ENCODE results near the gene NHERF1. TPM values are rescaled to one million over a fixed set of nuclear protein-coding genes. Genes with fewer than 3 reads are reported as not detected.

NHERF1 gene
- total and polyA plus RNA-seq, 9 of the 15 experiments (the other 6 are each of a cell fraction or from before 2014, with no cell fraction given), result 11.4 to 79.9 (median 36.9) TPM

DNA sequence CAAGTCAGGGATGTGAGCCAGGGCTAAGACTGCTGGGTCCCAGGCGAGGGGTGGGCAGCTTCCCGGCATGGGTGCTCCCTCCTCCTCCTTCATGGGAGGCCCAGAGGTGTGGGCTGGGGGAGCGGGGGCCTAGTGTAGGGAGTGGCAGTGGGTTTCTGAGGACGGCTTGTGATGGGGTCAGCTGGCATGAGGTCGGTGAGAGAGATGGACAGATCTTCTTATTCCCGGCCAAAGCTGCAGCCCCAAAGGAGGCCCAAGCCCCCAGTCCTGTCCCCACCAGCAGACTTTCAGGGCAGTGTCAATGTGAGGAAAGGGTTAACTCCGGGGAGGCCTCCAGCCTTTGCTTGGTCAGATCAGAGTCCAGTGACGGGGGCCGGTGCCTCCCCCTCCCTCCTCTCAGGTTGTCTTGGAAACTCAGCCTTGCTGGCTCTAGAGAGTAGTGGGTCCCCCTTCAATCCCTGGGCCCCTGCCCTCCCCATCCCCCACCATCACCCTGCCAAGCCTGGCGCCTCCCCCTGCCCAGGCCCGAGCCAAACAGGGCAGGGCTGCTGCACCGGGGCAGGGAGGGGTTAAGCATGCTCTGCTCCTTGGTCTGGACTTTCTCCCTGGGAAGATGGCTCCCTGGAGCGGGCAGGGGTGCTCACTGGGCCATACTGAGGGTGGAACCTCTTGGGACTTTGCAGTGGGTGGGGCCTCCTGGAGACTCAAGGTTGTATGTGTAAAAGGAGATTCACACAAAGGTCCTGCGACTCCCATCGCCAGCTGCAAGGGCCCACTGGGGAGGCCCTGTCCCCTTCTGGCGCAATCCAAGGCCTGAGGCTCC is 15.3 kb downstream of the NHERF1 start (continued):
- TF ChIP-seq, protein P1, sequence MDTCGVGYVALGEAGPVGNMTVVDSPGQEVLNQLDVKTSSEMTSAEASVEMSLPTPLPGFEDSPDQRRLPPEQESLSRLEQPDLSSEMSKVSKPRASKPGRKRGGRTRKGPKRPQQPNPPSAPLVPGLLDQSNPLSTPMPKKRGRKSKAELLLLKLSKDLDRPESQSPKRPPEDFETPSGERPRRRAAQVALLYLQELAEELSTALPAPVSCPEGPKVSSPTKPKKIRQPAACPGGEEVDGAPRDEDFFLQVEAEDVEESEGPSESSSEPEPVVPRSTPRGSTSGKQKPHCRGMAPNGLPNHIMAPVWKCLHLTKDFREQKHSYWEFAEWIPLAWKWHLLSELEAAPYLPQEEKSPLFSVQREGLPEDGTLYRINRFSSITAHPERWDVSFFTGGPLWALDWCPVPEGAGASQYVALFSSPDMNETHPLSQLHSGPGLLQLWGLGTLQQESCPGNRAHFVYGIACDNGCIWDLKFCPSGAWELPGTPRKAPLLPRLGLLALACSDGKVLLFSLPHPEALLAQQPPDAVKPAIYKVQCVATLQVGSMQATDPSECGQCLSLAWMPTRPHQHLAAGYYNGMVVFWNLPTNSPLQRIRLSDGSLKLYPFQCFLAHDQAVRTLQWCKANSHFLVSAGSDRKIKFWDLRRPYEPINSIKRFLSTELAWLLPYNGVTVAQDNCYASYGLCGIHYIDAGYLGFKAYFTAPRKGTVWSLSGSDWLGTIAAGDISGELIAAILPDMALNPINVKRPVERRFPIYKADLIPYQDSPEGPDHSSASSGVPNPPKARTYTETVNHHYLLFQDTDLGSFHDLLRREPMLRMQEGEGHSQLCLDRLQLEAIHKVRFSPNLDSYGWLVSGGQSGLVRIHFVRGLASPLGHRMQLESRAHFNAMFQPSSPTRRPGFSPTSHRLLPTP (IDR thresholded peaks at IDR 0.05; ENCODE audit: borderline replicate concordance, extremely low read depth, insufficient read length), result no peak
- TF ChIP-seq ZNF551 (CRISPR knock-in tag; IDR thresholded peaks at IDR 0.05), result no peak
- TF ChIP-seq ZNF184 (CRISPR knock-in tag; IDR thresholded peaks at IDR 0.05), result no peak

DNA sequence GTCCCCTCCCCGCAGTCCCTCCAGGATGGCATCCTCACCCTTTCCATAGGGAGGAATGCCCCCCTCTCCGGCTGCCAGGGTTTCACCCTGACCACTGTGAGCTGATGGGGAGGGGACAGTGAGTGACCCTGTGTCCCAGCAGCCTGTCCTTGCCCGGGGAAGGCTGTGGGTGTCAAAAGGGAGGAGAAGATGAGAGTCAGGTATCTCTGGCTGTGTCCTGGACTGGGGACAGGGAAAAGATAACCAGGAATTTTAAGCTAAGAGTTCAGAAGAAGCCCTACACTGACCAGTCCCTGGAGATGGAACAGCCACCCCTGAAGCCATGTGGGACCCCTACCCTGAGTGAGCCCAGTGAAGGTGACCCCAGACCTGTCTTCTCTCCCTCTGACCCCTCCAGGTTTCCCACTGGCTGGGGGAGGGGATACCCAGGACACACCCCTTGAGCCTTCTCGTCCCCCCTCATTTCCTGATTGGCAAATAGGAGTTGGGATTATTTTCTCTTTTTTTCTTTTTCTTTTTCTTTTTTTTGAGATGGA is 16.4 kb downstream of the NHERF1 start:
- H3K27ac ChIP-seq (ENCODE audit: extremely low read depth, low read depth, low read length), result no peak overlapping the region
- in situ Hi-C loops (cut with MboI) (no loop called here), intact Hi-C loops (cut with micrococcal nuclease) (no loop called here)
- ATAC-seq (no peak), FAIRE-seq (no peak), DNase-seq (ENCODE audit: extremely low read depth in 1 of 4, low spot score in 3 of 4) (no peak)
- BruUV-seq (replicated peaks), result no TSS peak
- ChIA-PET POLR2A (interaction anchor here (0.5 to 1.3 kb wide), 5 partner anchors 8 to 1009 kb away, joined by 3 to 4 read pairs (median 3); no protein-coding TSS in a partner anchor), CTCF (ENCODE audit: low intra/inter-chr PET ratio) (no interaction called here)
- 77% methylated on average over 4 of the region's 4 CpGs for WGBS (ENCODE audit: insufficient coverage, low coverage, missing lambda C conversion rate)
- no peak overlapping the region for H2AFZ ChIP-seq (ENCODE audit: low read depth, low read length)
- no peaks in the 10 kb centered on the region for H3K9me3 ChIP-seq (replicated peaks; ENCODE audit: control insufficient read depth, insufficient read depth, low read depth, low read length)
- peaks cover 43% of the 10 kb centered on the region; the same call in 2 of the 3 replicates for H3K36me3 ChIP-seq (ENCODE audit: control insufficient read depth, insufficient read depth, low read length)
- H3K27me3 ChIP-seq (ENCODE audit: control insufficient read depth in 2 of 2, insufficient read depth in 2 of 2, low read length in 2 of 2), result no peaks in the 10 kb centered on the region
- no peak overlapping the region for H3K4me2 ChIP-seq (ENCODE audit: insufficient read depth, low read length)
- peaks cover 7% of the 10 kb centered on the region for H3K9me1 ChIP-seq (ENCODE audit: control insufficient read depth, insufficient read depth, low read length)
- 0 out of 4 replicates have a peak overlapping the region, but pooled peaks of 1 of the 2 experiments have one; percentile 61 for H3K9ac ChIP-seq (ENCODE audit: insufficient read depth in 1 of 2, low read depth in 2 of 2, low read length in 2 of 2)
- no peak overlapping the region for H3K4me3 ChIP-seq
- H3K79me2 ChIP-seq (ENCODE audit: control insufficient read depth, insufficient read depth, low read length), result peaks cover 21% of the 10 kb centered on the region
- H4K20me1 ChIP-seq (replicated peaks; ENCODE audit: control insufficient read depth, insufficient read depth, low read length), result peaks cover 19% of the 10 kb centered on the region; the same call in 1 of the 2 replicates
- peaks cover 14 to 43% of the 10 kb centered on the region in 2 experiments for H3K4me1 ChIP-seq (replicated peaks in 1 of 2; ENCODE audit: control insufficient read depth in 2 of 2, insufficient read depth in 2 of 2, low read length in 2 of 2)
- no peak for TF ChIP-seq ZBTB17 (CRISPR knock-in tag; IDR thresholded peaks at IDR 0.05)
- TF ChIP-seq NFATC3 (IDR thresholded peaks at IDR 0.05), result no peak
- TF ChIP-seq WHSC1 (IDR thresholded peaks at IDR 0.05; ENCODE audit: low read length), result no peak
- TF ChIP-seq ARHGAP35 (IDR thresholded peaks at IDR 0.05; ENCODE audit: partially characterized antibody), result no peak
- TF ChIP-seq ATF7 (IDR thresholded peaks at IDR 0.05), result no peak
- TF ChIP-seq JUN (IDR thresholded peaks at IDR 0.05; ENCODE audit: borderline replicate concordance, low read depth, low read length), result no peak
- TF ChIP-seq JUN (CRISPR knock-in tag; IDR thresholded peaks at IDR 0.05; ENCODE audit: borderline replicate concordance), result no peak
- TF ChIP-seq, protein P2, sequence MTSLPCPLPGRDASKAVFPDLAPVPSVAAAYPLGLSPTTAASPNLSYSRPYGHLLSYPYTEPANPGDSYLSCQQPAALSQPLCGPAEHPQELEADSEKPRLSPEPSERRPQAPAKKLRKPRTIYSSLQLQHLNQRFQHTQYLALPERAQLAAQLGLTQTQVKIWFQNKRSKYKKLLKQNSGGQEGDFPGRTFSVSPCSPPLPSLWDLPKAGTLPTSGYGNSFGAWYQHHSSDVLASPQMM (CRISPR knock-in tag; IDR thresholded peaks at IDR 0.05), result no peak
- TF ChIP-seq PHB (CRISPR knock-in tag; IDR thresholded peaks at IDR 0.05), result no peak
- no peak for TF ChIP-seq ILK (tag; IDR thresholded peaks at IDR 0.05; ENCODE audit: borderline replicate concordance, low read depth)
- TF ChIP-seq ZNF133 (CRISPR knock-in tag; IDR thresholded peaks at IDR 0.05), result no peak
- no peak for TF ChIP-seq TCF15 (CRISPR knock-in tag; IDR thresholded peaks at IDR 0.05)
- TF ChIP-seq NR0B1 (IDR thresholded peaks at IDR 0.05; ENCODE audit: partially characterized antibody), result no peak
